GM12878 (cell line): ENCODE results near the gene RGS2. TPM values are rescaled to one million over a fixed set of nuclear protein-coding genes. Genes with fewer than 3 reads are reported as not detected.

Source experiments
- ATAC-seq: fragments of 200-7000 bp; cut with Tn5 transposase; 3 replicates; pipeline ENCODE4 v1.9.1; 2020; ENCODE audit warnings: mild to moderate bottlenecking, moderate library complexity
- BruUV-seq: library from RNA; stranded (reverse); fragments of 400-500 nt; replicated peaks from 2 replicates; lab custom pipeline; 2021; lab: Mats Ljungman, UMichigan
- CTCF ChIA-PET: fragments of 300-600 bp; sonication (Branson Sonifier 250); formaldehyde crosslinking; extraction: SDS; loops from one replicate; lab custom pipeline; 2021; ENCODE audit warnings: inconsistent platforms; lab: Yijun Ruan, JAX
- POLR2A ChIA-PET: fragments of 350-600 bp; formaldehyde crosslinking; extraction: SDS; loops from one replicate; lab custom pipeline; 2021; ENCODE audit warnings: inconsistent platforms; lab: Charles Lee
- RAD21 ChIA-PET: fragments of 300-600 bp; sonication (Branson Sonifier 250); formaldehyde crosslinking; loops from one replicate; lab custom pipeline; 2023; ENCODE audit warnings: antibody characterized with exemption; ENCODE audit not compliant: unreplicated experiment; lab: Charles Lee
- SMC1A ChIA-PET: fragments of 300-600 bp; sonication (Branson Sonifier 250); formaldehyde crosslinking; loops from one replicate; lab custom pipeline; 2023; ENCODE audit not compliant: unreplicated experiment, uncharacterized antibody; lab: Charles Lee
- DNase-seq: peaks from one replicate; pipeline ENCODE4 v3.0.0-alpha.2; 2011; ENCODE audit warnings: low read depth, low spot score
- FAIRE-seq: peaks from 3 replicates; lab custom pipeline; 2011; peaks lifted over from hg19 to GRCh38; lab: Jason Lieb, UNC
- H2AFZ ChIP-seq: 2 replicates; pipeline ENCODE4 v1.6.0; 2011; ENCODE audit warnings: low read depth, low read length, control low read depth; ENCODE audit not compliant: control insufficient read depth
- H3K27ac ChIP-seq: 2 replicates; pipeline ENCODE4 v1.5.1; 2011; ENCODE audit warnings: control low read depth; ENCODE audit not compliant: control insufficient read depth, insufficient read depth
- H3K27me3 ChIP-seq, 2 experiments: replicated peaks in 1 of 2; 2 replicates each; pipeline versions ENCODE4 v1.6.0 to v1.6.1; 2011; ENCODE audit warnings: low read length in 1 of 2; ENCODE audit not compliant: control insufficient read depth in 2 of 2, insufficient read depth in 2 of 2
- H3K36me3 ChIP-seq, 2 experiments: 2 replicates each; pipeline ENCODE4 v1.5.1; 2011; ENCODE audit warnings: low read length in 1 of 2; ENCODE audit not compliant: control insufficient read depth in 2 of 2, insufficient read depth in 2 of 2
- H3K4me1 ChIP-seq: 2 replicates; pipeline ENCODE4 v1.6.1; 2011; ENCODE audit warnings: mild to moderate bottlenecking, low read length, moderate library complexity, mixed read lengths; ENCODE audit not compliant: control insufficient read depth, insufficient read depth
- H3K4me2 ChIP-seq: 2 replicates; pipeline ENCODE4 v1.6.0; 2011; ENCODE audit warnings: control low read depth; ENCODE audit not compliant: control insufficient read depth, insufficient read depth
- H3K4me3 ChIP-seq: fragments of 200-600 bp; sonication (generic); 2 replicates; pipeline ENCODE4 v1.5.1; 2016
- H3K79me2 ChIP-seq: 2 replicates; pipeline ENCODE4 v1.6.0; 2011; ENCODE audit warnings: low read length; ENCODE audit not compliant: control insufficient read depth, insufficient read depth
- H3K9ac ChIP-seq: 2 replicates; pipeline ENCODE4 v1.8.0; 2011; ENCODE audit warnings: low read length, control low read depth, mixed read lengths; ENCODE audit not compliant: control insufficient read depth, insufficient read depth
- H3K9me3 ChIP-seq: replicated peaks from 3 replicates; pipeline ENCODE4 v1.5.1; 2011; ENCODE audit warnings: mild to moderate bottlenecking, low read length; ENCODE audit not compliant: control insufficient read depth, insufficient read depth
- H4K20me1 ChIP-seq: 2 replicates; pipeline ENCODE4 v1.6.0; 2011; ENCODE audit not compliant: control insufficient read depth, insufficient read depth
- ATF7 ChIP-seq: fragments of 450-650 bp; IDR thresholded peaks from 2 replicates; pipeline ENCODE4 v1.6.1; 2016; ENCODE audit warnings: low read depth, mild to moderate bottlenecking
- BACH1 ChIP-seq: fragments of 450-650 bp; IDR thresholded peaks from 2 replicates; pipeline ENCODE4 v1.6.1; 2017; ENCODE audit warnings: mild to moderate bottlenecking, borderline replicate concordance
- BCL3 ChIP-seq: IDR thresholded peaks from 2 replicates; pipeline ENCODE4 v1.6.1; 2011; ENCODE audit warnings: borderline replicate concordance, low read depth, mild to moderate bottlenecking, moderate library complexity, low read length; ENCODE audit not compliant: insufficient read depth, poor library complexity, severe bottlenecking
- CREB1 ChIP-seq: IDR thresholded peaks from 2 replicates; pipeline ENCODE4 v1.6.1; 2012; ENCODE audit warnings: low read depth, mild to moderate bottlenecking, inconsistent platforms
- DPF2 ChIP-seq: fragments of 450-650 bp; IDR thresholded peaks from 2 replicates; pipeline ENCODE4 v1.6.1; 2017; ENCODE audit warnings: mild to moderate bottlenecking
- EED ChIP-seq: sonication (generic); IDR thresholded peaks from 2 replicates; pipeline ENCODE4 v1.6.1; 2016; ENCODE audit warnings: antibody characterized with exemption, low read depth
- GATAD2B ChIP-seq: fragments of 450-650 bp; conservative IDR thresholded peaks from 2 replicates; pipeline ENCODE4 v1.6.1; 2017; ENCODE audit warnings: low read depth, mild to moderate bottlenecking, moderate library complexity
- HCFC1 ChIP-seq: fragments of 150-350 bp; IDR thresholded peaks from 2 replicates; pipeline ENCODE4 v1.6.1; 2014; ENCODE audit warnings: low read length
- JUND ChIP-seq: IDR thresholded peaks from 2 replicates; pipeline ENCODE4 v1.6.1; 2012; ENCODE audit warnings: low read depth, mild to moderate bottlenecking, low read length, improper control_type of control experiment, moderate library complexity
- MTA3 ChIP-seq: IDR thresholded peaks from 2 replicates; pipeline ENCODE4 v1.6.1; 2012; ENCODE audit warnings: low read length, inconsistent platforms, borderline replicate concordance
- NFIC ChIP-seq: IDR thresholded peaks from 2 replicates; pipeline ENCODE4 v1.6.1; 2012; ENCODE audit warnings: low read depth, mild to moderate bottlenecking, inconsistent platforms, low read length, moderate library complexity
- PAX5 ChIP-seq: IDR thresholded peaks from 2 replicates; pipeline ENCODE4 v1.6.1; 2011; ENCODE audit warnings: low read depth, low read length, borderline replicate concordance
- POU2F2 ChIP-seq: IDR thresholded peaks from 3 replicates; pipeline ENCODE4 v1.6.1; 2011; ENCODE audit warnings: low read depth, mild to moderate bottlenecking, low read length, borderline replicate concordance
- SIX5 ChIP-seq: IDR thresholded peaks from 2 replicates; pipeline ENCODE4 v1.6.1; 2011; ENCODE audit warnings: mild to moderate bottlenecking, low read depth, low read length, moderate library complexity; ENCODE audit not compliant: severe bottlenecking
- SKIL ChIP-seq: fragments of 450-650 bp; IDR thresholded peaks from 2 replicates; pipeline ENCODE4 v1.6.1; 2017; ENCODE audit warnings: mild to moderate bottlenecking, low read depth, inconsistent platforms; ENCODE audit not compliant: poor library complexity, severe bottlenecking
- SREBF1 ChIP-seq: IDR thresholded peaks from 2 replicates; pipeline ENCODE4 v1.6.1; 2012; ENCODE audit warnings: mild to moderate bottlenecking, low read length
- STAT3 ChIP-seq: IDR thresholded peaks from 2 replicates; pipeline ENCODE4 v1.6.1; 2011; ENCODE audit warnings: low read depth, low read length, improper control_type of control experiment
- WRNIP1 ChIP-seq: IDR thresholded peaks from 2 replicates; pipeline ENCODE4 v1.6.1; 2011; ENCODE audit warnings: low read depth, low read length, improper control_type of control experiment, borderline replicate concordance
- WGBS: methylation state at CpG from one replicate; pipeline ENCODE4 v1.1.6; 2016; ENCODE audit warnings: low lambda C conversion rate; ENCODE audit not compliant: insufficient replicate concordance, insufficient coverage; ENCODE audit errors: missing lambda C conversion rate; 5-methylcytosine and 5-hydroxymethylcytosine counted together
- in situ Hi-C: fragments of 300-500 bp; cut with MboI; formaldehyde crosslinking; loops from 9 replicates; pipeline ENCODE4 v1.14.3; 2018; ENCODE audit warnings: mixed read lengths
- intact Hi-C: fragments of 100-400 bp; cut with micrococcal nuclease; formaldehyde crosslinking; loops from one replicate; pipeline ENCODE4 v1.14.2; 2022; ENCODE audit not compliant: unreplicated experiment
- polyA plus RNA-seq, 11 experiments: library from polyadenylated mRNA; depleted of rRNA in 4 of 11; unstranded in 6 of 11; stranded (reverse) in 5 of 11; fragments of >200 nt; fragmentation: Nextera tagmentation in 4 of 11; fragmentation: Illumina TruSeq in 1 of 11; extraction: Ambion mirVana in 4 of 11; extraction: Trizol in 1 of 11; gene quantifications; 1 replicate in 1 of 11; 2 replicates in 10 of 11; pipeline versions ENCODE4 v1.2.1 to v1.2.3, GENCODE V29; 2011 to 2016; ENCODE audit warnings: inconsistent platforms in 2 of 11, missing spikeins in 2 of 11, low read depth in 1 of 11
- total RNA-seq, 4 experiments: library from RNA; depleted of rRNA in 3 of 4; stranded (reverse); fragments of >200 nt in 3 of 4; fragmentation: Illumina TruSeq in 1 of 4; extraction: Trizol in 1 of 4; gene quantifications; 2 replicates each; pipeline versions ENCODE4 v1.2.1 to v1.2.3, GENCODE V29; 2013 to 2021

RGS2 gene
- total and polyA plus RNA-seq, 10 of the 15 experiments (the other 5 are each of a cell fraction or from before 2014, with no cell fraction given): 0.27 to 2.3 (median 0.98) TPM

GRCh38 chr1:192771341-192771740 is 37.5 kb upstream of the RGS2 start:
- Histone ChIP-seq H3K36me3 (no peaks in the 10 kb centered on the region), H3K27ac (no peak overlapping the region), H3K4me3 (no peak overlapping the region), H3K27me3 (no peaks in the 10 kb centered on the region; a peak in 1 of 4 replicates), H3K9me3 (no peaks in the 10 kb centered on the region), H3K79me2 (no peaks in the 10 kb centered on the region), H4K20me1 (no peaks in the 10 kb centered on the region), H3K4me1 (no peaks in the 10 kb centered on the region), H3K4me2 (no peak overlapping the region), H2AFZ (no peak overlapping the region), H3K9ac (no peak overlapping the region)
- TF ChIP-seq CREB1 (no peak), STAT3 (no peak), SREBF1 (no peak), JUND (no peak), POU2F2 (no peak), EED (no peak), BCL3 (no peak), ATF7 (no peak), HCFC1 (no peak), PAX5 (no peak), MTA3 (no peak), NFIC (no peak), WRNIP1 (no peak), SIX5 (no peak), BACH1 (no peak), GATAD2B (no peak), DPF2 (no peak), SKIL (no peak)
- RAD21 ChIA-PET: no interaction called here
- FAIRE-seq (no peak), DNase-seq (no peak), ATAC-seq (no peak)
- intact Hi-C loops: no loop called here
- POLR2A ChIA-PET: no interaction called here
- 28% methylated on average over 4 of the region's 4 CpGs for WGBS
- in situ Hi-C loops: no loop called here
- CTCF ChIA-PET: interaction anchor here (0.9 kb wide), 1 partner anchor 264 kb away, joined by 4 read pairs; no protein-coding TSS in a partner anchor
- BruUV-seq: no TSS peak
- SMC1A ChIA-PET: interaction anchor here (0.6 to 1.3 kb wide), 5 partner anchors 9 to 297 kb away, joined by 3 read pairs; no protein-coding TSS in a partner anchor
